Middle frontal gyrus (tissue), 1 donor: Measurements from ENCODE around the gene BLTP3B.

Source experiments
- DNase-seq: peaks from one replicate; pipeline ENCODE4 v3.0.0-alpha.2; 2015; ENCODE audit warnings: low spot score; ENCODE audit errors: extremely low spot score

The BLTP3B gene

GRCh38 chr12:100164153-100164704 is 21.6 kb upstream of the BLTP3B start:
- DNase-seq = no peak

- no peak for DNase-seq
Observed at GRCh38 chr12:100163416-100164152, 20.9 kb upstream of the BLTP3B start.

- DNase-seq = no peak
Observed at GRCh38 chr12:100159391-100160104, 16.9 kb upstream of the BLTP3B start.

GRCh38 chr12:100158535-100158934 is 15.9 kb upstream of the BLTP3B start:
- no peak for DNase-seq

- DNase-seq = no peak
Observed at GRCh38 chr12:100157427-100157821, 14.8 kb upstream of the BLTP3B start.

- DNase-seq = no peak
Observed at GRCh38 chr12:100156731-100157426, 14.2 kb upstream of the BLTP3B start.

- no peak for DNase-seq
Observed at GRCh38 chr12:100154474-100155247, 12.0 kb upstream of the BLTP3B start.

GRCh38 chr12:100153131-100153530 is 10.5 kb upstream of the BLTP3B start:
- no peak for DNase-seq

GRCh38 chr12:100151769-100152168 is 9.1 kb upstream of the BLTP3B start:
- DNase-seq = no peak

GRCh38 chr12:100146252-100146651 is 3.6 kb upstream of the BLTP3B start:
- no peak for DNase-seq

GRCh38 chr12:100145643-100146042 is 3.0 kb upstream of the BLTP3B start:
- no peak for DNase-seq

- DNase-seq = no peak
Observed at GRCh38 chr12:100141998-100142850, 450 bp downstream of the BLTP3B start.

- no peak for DNase-seq
Observed at GRCh38 chr12:100141666-100141997, 1.0 kb downstream of the BLTP3B start.

- DNase-seq = no peak
Observed at GRCh38 chr12:100138803-100139098, 3.9 kb downstream of the BLTP3B start.

- no peak for DNase-seq
Observed at GRCh38 chr12:100138048-100138802, 4.4 kb downstream of the BLTP3B start.

- DNase-seq = no peak
Observed at GRCh38 chr12:100133200-100133599, 9.5 kb downstream of the BLTP3B start.

GRCh38 chr12:100128512-100128908 is 14.2 kb downstream of the BLTP3B start:
- no peak for DNase-seq

- DNase-seq = no peak
Observed at GRCh38 chr12:100127766-100128511, 14.7 kb downstream of the BLTP3B start.
